Coronary artery (tissue), 2 donors: ENCODE measurements around the gene GPT2.
"Not testable (repeated sequence)": the region's sequence is repeated elsewhere in the genome, so short reads cannot be mapped to it uniquely, and the experiment has no call there.

Source experiments
- DNase-seq: peaks from one replicate; pipeline ENCODE4 v3.0.0-alpha.2; 2017; ENCODE audit warnings: low spot score
- H3K27ac ChIP-seq, 2 donors: fragments of 200-600 bp; sonication (generic); one replicate each; pipeline ENCODE4 v1.5.1; 2016 to 2019
- H3K4me3 ChIP-seq: fragments of 200-600 bp; sonication (generic); 2 replicates; pipeline ENCODE4 v1.5.1; 2016; ENCODE audit warnings: mild to moderate bottlenecking, moderate library complexity
- TF ChIP-seq, protein P1 (sequence below): fragments of 200-600 bp; sonication (generic); IDR thresholded peaks from one replicate; pipeline ENCODE4 v1.5.1; 2019; ENCODE audit warnings: antibody characterized with exemption

GPT2 gene

DNA sequence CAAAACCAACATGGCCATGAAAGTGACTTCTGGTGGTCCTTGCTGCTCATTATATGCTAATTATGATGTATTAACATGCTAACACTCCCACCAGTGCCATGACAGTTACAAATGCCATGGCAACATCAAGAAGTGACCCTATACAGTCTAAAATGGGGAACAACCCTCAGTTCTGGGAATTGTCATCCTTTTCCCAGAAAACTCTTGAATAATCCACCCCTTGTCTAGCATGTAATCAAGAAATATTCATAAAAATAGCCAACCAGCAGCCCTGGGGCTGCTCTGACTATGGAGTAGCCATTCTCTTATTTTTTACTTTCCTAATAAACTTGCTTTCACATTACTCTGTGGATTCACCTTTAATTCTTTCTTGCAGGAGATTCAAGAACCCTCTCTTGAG, 53.4 kb downstream of the GPT2 start:
- H3K27ac ChIP-seq, result no peak overlapping the region
- TF ChIP-seq, protein P1, sequence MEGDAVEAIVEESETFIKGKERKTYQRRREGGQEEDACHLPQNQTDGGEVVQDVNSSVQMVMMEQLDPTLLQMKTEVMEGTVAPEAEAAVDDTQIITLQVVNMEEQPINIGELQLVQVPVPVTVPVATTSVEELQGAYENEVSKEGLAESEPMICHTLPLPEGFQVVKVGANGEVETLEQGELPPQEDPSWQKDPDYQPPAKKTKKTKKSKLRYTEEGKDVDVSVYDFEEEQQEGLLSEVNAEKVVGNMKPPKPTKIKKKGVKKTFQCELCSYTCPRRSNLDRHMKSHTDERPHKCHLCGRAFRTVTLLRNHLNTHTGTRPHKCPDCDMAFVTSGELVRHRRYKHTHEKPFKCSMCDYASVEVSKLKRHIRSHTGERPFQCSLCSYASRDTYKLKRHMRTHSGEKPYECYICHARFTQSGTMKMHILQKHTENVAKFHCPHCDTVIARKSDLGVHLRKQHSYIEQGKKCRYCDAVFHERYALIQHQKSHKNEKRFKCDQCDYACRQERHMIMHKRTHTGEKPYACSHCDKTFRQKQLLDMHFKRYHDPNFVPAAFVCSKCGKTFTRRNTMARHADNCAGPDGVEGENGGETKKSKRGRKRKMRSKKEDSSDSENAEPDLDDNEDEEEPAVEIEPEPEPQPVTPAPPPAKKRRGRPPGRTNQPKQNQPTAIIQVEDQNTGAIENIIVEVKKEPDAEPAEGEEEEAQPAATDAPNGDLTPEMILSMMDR, result no peak
- no peak for DNase-seq
- no peak overlapping the region for H3K4me3 ChIP-seq

DNA sequence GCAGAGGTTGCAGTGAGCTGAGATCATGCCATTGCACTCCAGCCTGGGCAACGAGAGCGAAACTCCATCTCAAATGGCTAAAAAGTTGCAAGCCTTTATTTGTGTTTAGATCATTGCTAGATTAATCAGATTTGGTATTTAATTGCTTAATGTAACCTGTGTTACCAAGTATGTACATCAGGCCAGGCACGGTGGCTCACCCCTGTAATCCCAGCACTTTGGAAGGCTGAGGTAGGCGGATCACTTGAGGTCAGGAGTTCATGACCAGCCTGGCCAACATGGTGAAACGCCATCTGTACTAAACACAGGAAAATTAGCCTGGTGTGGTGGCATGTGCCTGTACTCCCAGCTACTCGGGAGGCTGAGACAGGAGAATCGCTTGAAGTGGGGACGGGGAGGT, 60.6 kb downstream of the GPT2 start:
- H3K4me3 ChIP-seq, H3K27ac ChIP-seq, DNase-seq: not testable (repeated sequence)

DNA sequence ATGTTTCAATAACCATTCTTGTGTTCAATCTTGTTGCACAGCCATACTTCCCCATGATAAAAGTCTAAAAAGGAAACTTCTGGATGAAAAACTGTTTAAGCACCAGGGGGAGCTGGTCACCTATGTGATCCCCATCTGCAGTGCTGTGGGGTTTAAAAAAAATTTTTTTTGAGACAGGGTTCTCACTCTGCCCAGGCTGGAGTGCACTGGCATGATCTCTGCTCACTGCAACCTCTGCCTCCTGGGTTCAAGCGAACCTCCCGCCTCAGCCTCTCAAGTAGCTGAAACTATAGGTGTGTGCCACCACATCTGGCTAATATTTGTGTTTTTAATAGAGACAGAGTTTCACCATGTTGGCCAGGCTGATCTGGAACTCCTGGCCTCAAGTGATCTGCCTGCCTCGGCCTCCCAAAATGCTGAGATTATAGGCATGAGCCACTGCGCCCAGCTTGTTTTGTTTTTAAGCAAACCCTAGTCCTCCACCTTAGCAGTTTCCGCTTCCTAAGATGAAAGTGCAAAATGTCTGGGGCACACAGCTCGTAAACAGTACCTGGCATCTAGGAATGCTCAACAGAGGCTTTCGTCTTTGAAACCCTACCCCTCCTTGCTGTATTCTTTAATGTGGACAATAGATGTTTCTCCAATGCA, 63.9 kb downstream of the GPT2 start:
- no peak for DNase-seq
- H3K27ac ChIP-seq, result no peak overlapping the region
- TF ChIP-seq, protein P1, result no peak
- no peak overlapping the region for H3K4me3 ChIP-seq

DNA sequence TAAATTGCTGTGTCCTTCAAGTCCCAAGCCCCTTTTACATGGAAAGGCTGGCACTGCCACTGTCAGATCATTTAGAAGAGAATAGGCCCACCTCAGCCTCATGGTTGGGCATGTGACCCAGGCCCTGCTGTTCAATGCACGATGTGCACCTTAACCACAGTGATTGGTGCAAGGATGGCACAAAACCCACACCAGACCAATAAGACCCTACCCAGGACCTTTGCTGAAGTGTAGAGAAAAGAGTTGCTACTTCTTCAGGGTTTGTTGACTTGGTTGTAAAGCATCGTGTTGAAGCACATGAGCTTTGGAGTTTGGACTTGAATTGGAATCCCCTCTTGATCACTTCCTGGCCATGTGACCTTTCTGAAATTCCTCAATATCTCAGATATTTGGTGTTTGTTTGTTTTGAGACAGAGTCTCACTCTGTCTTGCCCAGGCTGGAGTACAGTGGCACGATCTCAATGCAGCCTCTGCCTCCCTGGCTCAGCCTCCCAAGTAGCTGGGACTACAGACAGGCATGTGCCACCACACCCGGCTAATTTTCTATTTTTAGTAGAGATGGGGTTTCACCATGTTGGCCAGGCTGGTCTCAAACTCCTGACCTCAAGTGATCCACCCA, 64.5 kb downstream of the GPT2 start:
- TF ChIP-seq, protein P1, result no peak
- DNase-seq, result no peak
- no peak overlapping the region for H3K4me3 ChIP-seq
- H3K27ac ChIP-seq, result no peak overlapping the region

DNA sequence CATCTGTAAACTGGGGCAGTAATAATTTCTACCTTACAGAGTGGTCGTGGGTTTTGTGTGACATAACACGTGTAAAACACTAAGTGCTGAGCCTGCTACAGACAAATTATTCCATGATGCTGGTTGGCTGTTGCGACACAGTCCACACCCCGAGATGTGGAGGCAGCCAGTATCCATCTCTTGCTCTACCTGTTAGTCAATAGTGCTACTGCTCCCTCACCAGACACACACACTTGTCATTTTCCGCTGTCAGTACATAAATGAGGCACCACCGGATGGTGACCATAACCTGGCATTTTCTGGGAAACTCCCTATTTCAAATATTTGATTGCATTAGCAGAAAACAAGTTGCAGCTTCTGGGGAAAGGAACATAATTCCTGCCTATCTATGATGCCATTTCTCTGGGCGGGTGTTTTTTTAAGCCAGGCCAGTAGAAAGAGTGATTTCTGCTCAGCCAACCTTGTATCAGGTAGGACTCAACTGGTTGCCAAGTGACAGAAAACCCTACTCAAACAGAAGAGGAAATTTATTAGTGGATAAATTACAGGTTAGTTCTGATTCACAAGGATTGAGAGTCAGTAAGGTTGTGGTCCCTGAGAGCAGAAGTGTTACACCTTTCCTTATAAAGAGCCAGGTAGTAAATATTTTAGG, 65.2 kb downstream of the GPT2 start:
- DNase-seq, result no peak
- no peak overlapping the region for H3K4me3 ChIP-seq
- TF ChIP-seq, protein P1, result no peak
- H3K27ac ChIP-seq, result no peak overlapping the region

DNA sequence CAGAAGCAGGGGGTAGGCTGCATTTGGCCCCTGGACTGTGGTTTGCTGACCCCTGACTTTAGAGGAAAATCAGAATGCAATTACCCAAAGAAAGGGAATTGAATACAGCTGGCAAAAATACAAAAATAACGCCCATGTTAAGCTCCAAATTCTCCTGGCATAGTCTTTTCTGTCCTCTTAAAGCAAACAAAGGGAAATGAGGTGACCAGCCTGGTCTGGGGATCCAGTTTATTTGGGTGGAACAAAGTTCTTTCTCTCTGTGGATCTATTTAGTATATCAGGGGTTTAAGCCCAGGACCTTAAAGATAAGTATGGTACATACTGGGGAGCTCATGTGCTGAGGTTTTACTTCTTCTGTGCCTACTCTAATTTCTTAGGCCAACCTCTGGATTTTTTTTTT, 65.8 kb downstream of the GPT2 start:
- Histone ChIP-seq H3K27ac (no peak overlapping the region), H3K4me3 (no peak overlapping the region)
- TF ChIP-seq, protein P1, result no peak
- DNase-seq, result no peak

DNA sequence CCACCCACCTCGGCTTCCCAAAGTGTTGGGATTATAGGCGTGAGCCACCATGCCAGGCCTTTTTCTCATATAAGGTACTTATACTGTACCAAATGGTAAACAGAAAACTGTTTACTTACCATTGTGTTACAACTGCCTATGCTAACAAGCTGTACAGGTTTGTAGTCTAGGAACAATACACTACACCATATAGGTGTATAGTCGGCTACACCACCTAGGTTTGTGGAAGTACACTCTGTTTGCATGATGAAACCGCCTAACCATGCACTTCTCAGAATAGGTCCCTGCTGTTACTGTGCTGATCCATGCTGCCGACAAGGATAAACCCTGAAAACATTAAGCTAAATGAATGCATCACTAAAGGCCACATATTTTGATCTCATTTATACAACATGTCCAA, 70.4 kb downstream of the GPT2 start:
- Histone ChIP-seq H3K4me3 (no peak overlapping the region), H3K27ac (no peak overlapping the region)
- TF ChIP-seq, protein P1, result no peak
- DNase-seq, result no peak
